Measurements from ENCODE around the gene ATP5PB. TPM values are rescaled to one million over a fixed set of nuclear protein-coding genes. Genes with fewer than 3 reads are reported as not detected.

The ATP5PB gene
- total and polyA plus RNA-seq, 4 donors = 143 to 257 (median 223) TPM

DNA sequence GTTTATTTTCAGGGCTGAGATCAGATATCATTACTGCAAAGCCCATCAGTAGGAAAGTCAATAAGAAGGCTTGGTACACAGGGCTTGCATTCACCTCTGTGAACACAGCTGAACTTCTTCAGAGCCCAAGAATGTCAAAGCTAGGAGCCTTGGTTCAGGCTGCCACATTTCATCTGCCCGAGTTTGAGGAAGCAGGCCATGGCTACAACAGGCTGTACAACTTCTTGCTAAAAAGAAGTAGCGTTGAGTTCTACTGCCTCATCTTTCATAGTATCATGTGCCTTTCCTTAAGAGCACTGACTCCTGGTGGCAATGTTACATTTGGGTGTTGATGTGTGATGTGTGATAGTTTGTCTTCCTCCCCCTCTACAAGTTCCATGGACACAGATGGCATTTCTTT is 34.6 kb downstream of the ATP5PB start:
- no peaks in the 10 kb centered on the region for H3K36me3 ChIP-seq (ENCODE audit: control insufficient read depth in 4 of 4, insufficient read depth in 3 of 4, low read depth in 1 of 4, low read length in 3 of 4)
- no peaks in the 10 kb centered on the region for H3K4me1 ChIP-seq (ENCODE audit: control insufficient read depth in 4 of 4, insufficient read depth in 4 of 4, low read length in 3 of 4)
- no peaks in the 10 kb centered on the region for H3K9me3 ChIP-seq (ENCODE audit: control insufficient read depth in 4 of 4, low read length in 3 of 4)
- no peak overlapping the region for H3K27ac ChIP-seq (ENCODE audit: low read depth in 1 of 2, low read length in 2 of 2)
- H3K27me3 ChIP-seq (ENCODE audit: control insufficient read depth in 4 of 4, insufficient read depth in 4 of 4, low read length in 3 of 4) = no peaks in the 10 kb centered on the region
- no peak for TF ChIP-seq TAF1 (conservative IDR thresholded peaks at IDR 0.05)
- TF ChIP-seq, protein P1, sequence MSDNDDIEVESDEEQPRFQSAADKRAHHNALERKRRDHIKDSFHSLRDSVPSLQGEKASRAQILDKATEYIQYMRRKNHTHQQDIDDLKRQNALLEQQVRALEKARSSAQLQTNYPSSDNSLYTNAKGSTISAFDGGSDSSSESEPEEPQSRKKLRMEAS (IDR thresholded peaks at IDR 0.05) = no peak
- TF ChIP-seq, protein P2, sequence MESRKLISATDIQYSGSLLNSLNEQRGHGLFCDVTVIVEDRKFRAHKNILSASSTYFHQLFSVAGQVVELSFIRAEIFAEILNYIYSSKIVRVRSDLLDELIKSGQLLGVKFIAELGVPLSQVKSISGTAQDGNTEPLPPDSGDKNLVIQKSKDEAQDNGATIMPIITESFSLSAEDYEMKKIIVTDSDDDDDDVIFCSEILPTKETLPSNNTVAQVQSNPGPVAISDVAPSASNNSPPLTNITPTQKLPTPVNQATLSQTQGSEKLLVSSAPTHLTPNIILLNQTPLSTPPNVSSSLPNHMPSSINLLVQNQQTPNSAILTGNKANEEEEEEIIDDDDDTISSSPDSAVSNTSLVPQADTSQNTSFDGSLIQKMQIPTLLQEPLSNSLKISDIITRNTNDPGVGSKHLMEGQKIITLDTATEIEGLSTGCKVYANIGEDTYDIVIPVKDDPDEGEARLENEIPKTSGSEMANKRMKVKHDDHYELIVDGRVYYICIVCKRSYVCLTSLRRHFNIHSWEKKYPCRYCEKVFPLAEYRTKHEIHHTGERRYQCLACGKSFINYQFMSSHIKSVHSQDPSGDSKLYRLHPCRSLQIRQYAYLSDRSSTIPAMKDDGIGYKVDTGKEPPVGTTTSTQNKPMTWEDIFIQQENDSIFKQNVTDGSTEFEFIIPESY (IDR thresholded peaks at IDR 0.05) = no peak
- no peak for TF ChIP-seq SP1 (IDR thresholded peaks at IDR 0.05)
- no peak for TF ChIP-seq HNF4G (IDR thresholded peaks at IDR 0.05)
- TF ChIP-seq NR2F2 (IDR thresholded peaks at IDR 0.05) = no peak
- no peak for TF ChIP-seq RXRA (IDR thresholded peaks at IDR 0.05)
- no peak for TF ChIP-seq FOXA1 (IDR thresholded peaks at IDR 0.05)
- no peak overlapping the region for H3K4me3 ChIP-seq (ENCODE audit: low read depth in 1 of 3, low read length in 3 of 3)
- no peak for DNase-seq (ENCODE audit: low spot score)
- 91% methylated on average over 2 of the region's 2 CpGs for WGBS
- H3K9ac ChIP-seq (ENCODE audit: low read depth in 1 of 2, low read length in 2 of 2) = no peak overlapping the region

DNA sequence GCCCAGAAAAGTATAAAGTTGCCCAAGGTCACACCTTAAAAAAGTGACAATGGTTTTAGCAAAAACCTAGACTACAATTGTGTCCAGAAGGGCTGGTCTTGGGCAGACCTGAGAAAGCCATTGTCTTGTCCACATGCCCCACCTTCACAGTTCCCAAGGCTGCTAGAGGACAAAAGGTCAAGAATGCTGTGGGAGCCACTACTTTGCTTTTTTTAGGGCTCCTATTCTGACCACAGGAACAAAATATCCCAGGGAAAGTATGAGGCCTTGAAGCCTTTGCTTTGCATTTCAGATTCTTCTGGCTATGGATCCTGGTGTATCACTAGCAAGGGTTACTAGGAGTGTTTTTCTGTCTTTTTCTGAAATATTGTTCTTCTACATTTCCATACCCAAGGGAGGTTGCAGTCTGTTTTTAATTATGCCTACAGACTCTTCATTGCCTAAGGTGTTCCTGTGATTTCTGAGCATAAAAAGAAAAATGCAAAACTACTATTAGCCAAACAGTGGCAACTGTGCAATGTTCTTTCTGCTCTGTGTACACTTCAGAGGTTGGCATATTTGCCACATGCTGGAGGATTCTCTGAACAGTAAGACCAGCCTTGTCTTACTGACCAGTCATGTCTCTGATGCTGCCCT is 35.2 kb downstream of the ATP5PB start:
- Histone ChIP-seq H3K4me1 (ENCODE audit: control insufficient read depth in 4 of 4, insufficient read depth in 4 of 4, low read length in 3 of 4) (no peaks in the 10 kb centered on the region), H3K4me3 (ENCODE audit: low read depth in 1 of 3, low read length in 3 of 3) (no peak overlapping the region), H3K9me3 (ENCODE audit: control insufficient read depth in 4 of 4, low read length in 3 of 4) (no peaks in the 10 kb centered on the region), H3K27me3 (ENCODE audit: control insufficient read depth in 4 of 4, insufficient read depth in 4 of 4, low read length in 3 of 4) (no peaks in the 10 kb centered on the region), H3K9ac (ENCODE audit: low read depth in 1 of 2, low read length in 2 of 2) (no peak overlapping the region), H3K36me3 (ENCODE audit: control insufficient read depth in 4 of 4, insufficient read depth in 3 of 4, low read depth in 1 of 4, low read length in 3 of 4) (no peaks in the 10 kb centered on the region), H3K27ac (ENCODE audit: low read depth in 1 of 2, low read length in 2 of 2) (no peak overlapping the region)
- no peak for DNase-seq (ENCODE audit: low spot score)
- TF ChIP-seq, protein P2 (IDR thresholded peaks at IDR 0.05) = no peak
- TF ChIP-seq RXRA (IDR thresholded peaks at IDR 0.05) (no peak), HNF4A (conservative IDR thresholded peaks at IDR 0.05) (no peak), TAF1 (conservative IDR thresholded peaks at IDR 0.05) (no peak), GABPA (IDR thresholded peaks at IDR 0.05 in 1 of 2, conservative IDR thresholded peaks at IDR 0.05 in 1 of 2) (no peak), JUND (IDR thresholded peaks at IDR 0.05) (no peak), RAD21 (IDR thresholded peaks at IDR 0.05) (no peak), HNF4G (IDR thresholded peaks at IDR 0.05) (no peak)
- TF ChIP-seq, protein P3, sequence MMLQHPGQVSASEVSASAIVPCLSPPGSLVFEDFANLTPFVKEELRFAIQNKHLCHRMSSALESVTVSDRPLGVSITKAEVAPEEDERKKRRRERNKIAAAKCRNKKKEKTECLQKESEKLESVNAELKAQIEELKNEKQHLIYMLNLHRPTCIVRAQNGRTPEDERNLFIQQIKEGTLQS (IDR thresholded peaks at IDR 0.05) = no peak
- TF ChIP-seq, protein P4, sequence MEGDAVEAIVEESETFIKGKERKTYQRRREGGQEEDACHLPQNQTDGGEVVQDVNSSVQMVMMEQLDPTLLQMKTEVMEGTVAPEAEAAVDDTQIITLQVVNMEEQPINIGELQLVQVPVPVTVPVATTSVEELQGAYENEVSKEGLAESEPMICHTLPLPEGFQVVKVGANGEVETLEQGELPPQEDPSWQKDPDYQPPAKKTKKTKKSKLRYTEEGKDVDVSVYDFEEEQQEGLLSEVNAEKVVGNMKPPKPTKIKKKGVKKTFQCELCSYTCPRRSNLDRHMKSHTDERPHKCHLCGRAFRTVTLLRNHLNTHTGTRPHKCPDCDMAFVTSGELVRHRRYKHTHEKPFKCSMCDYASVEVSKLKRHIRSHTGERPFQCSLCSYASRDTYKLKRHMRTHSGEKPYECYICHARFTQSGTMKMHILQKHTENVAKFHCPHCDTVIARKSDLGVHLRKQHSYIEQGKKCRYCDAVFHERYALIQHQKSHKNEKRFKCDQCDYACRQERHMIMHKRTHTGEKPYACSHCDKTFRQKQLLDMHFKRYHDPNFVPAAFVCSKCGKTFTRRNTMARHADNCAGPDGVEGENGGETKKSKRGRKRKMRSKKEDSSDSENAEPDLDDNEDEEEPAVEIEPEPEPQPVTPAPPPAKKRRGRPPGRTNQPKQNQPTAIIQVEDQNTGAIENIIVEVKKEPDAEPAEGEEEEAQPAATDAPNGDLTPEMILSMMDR (IDR thresholded peaks at IDR 0.05; ENCODE audit: low read depth, low read length, missing input control) = no peak
- TF ChIP-seq, protein P1 (IDR thresholded peaks at IDR 0.05) = no peak
